ENCODE measurements around the gene UBE2L3.
"Not testable (repeated sequence)": the region's sequence is repeated elsewhere in the genome, so short reads cannot be mapped to it uniquely, and the experiment has no call there.

UBE2L3 gene

DNA sequence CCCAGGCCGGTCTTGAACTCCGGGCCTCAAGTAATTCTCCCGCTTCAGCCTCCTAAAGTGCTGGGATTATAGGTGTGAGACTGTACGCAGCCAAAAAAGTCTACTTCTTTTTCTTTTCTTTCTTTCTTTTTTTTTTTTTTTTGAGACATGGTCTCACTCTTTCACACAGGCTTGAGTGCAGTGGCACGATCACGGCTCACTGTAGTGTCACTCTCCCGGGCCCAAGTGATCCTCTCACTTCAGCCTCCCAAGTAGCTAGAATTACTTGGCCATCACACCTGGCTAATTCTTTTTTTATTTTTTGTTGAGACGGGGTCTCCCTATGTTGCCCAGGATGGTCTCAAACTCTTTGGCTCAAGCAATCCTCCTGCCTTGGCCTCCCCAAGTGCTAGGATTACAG, 3.6 kb upstream of the UBE2L3 start:
- TF ChIP-seq, protein P1, sequence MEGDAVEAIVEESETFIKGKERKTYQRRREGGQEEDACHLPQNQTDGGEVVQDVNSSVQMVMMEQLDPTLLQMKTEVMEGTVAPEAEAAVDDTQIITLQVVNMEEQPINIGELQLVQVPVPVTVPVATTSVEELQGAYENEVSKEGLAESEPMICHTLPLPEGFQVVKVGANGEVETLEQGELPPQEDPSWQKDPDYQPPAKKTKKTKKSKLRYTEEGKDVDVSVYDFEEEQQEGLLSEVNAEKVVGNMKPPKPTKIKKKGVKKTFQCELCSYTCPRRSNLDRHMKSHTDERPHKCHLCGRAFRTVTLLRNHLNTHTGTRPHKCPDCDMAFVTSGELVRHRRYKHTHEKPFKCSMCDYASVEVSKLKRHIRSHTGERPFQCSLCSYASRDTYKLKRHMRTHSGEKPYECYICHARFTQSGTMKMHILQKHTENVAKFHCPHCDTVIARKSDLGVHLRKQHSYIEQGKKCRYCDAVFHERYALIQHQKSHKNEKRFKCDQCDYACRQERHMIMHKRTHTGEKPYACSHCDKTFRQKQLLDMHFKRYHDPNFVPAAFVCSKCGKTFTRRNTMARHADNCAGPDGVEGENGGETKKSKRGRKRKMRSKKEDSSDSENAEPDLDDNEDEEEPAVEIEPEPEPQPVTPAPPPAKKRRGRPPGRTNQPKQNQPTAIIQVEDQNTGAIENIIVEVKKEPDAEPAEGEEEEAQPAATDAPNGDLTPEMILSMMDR (IDR thresholded peaks at IDR 0.05), result no peak
- TF ChIP-seq ZFX (IDR thresholded peaks at IDR 0.05; ENCODE audit: borderline replicate concordance), result no peak
- no peak overlapping the region for H3K27ac ChIP-seq

DNA sequence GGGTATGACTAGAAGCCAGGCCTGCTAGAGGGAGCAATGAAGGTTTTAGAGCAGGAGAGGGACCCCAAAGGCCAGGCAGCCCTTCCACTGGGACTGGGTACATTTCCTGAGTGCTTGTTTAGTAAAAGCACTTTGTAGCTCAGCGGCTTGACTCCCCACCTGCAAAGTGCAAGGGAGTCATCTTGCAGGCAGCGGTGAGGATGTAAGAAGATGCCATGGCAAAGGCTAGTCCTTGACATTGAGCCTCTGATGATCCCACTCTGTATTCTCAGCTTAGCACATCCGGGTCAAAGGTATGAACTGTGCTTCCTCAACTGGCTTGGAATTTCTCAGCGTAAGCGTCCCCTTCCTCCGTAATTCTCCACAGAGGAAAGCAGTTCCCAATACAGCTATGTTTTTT, 3.1 kb upstream of the UBE2L3 start:
- no peak for TF ChIP-seq ZFX (IDR thresholded peaks at IDR 0.05; ENCODE audit: borderline replicate concordance)
- H3K27ac ChIP-seq, result no peak overlapping the region

DNA sequence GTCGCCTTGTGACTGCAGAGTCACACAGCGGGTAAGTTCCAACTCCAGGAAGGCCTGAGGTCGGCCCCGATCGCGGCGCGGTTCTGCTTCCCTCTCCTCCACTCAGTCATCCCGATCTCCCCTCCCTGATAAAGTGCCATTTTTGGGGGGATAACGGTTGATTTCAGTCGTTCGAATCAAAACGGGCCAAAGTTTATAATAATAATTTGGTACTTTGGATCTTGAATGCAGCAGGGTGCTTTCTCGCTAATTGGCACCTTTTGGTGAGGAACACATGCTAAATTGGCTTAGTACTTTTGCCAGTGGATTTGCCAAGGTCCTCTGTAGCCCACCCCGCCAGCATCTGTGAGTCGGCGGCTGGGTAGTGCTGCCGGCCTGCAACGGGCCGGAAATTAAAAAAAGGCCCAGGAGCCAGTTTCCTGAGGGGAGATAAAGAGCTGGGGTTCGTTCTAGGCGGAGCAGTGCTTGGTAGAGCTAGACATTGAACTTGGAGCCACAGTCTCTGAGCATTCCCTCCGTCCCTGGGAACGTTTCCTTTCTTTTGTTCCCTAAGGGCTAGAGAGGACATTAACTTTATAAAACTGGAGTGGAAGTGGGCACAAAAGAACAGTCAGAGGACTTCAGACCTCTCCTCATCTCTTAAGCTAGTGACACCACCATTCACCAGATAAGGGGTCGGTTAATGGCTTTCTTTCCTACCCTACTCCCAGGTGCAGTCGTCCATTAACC, 997 bp downstream of the UBE2L3 start:
- TF ChIP-seq ZFX (IDR thresholded peaks at IDR 0.05; ENCODE audit: borderline replicate concordance), result no peak
- TF ChIP-seq, protein P1 (IDR thresholded peaks at IDR 0.05), result no peak
- peak overlapping the region; percentile 76 for H3K27ac ChIP-seq

DNA sequence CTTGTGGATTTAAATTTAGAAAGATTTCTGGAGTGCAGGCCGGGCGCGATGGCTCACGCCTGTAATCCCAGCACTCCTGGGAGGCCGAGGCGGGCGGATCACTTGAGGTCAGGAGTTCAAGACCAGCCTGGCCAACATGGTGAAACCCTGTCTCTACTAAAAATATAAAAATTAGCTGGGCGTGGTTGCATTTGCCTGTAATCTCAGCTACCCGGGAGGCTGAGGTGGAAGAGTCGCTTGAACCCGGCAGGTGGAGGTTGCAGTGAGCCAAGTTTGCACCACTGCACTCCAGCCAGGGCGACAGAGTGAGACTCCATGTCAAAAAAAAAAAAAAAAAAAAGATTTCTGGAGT, 1.5 kb downstream of the UBE2L3 start:
- not testable (repeated sequence) for H3K27ac ChIP-seq

DNA sequence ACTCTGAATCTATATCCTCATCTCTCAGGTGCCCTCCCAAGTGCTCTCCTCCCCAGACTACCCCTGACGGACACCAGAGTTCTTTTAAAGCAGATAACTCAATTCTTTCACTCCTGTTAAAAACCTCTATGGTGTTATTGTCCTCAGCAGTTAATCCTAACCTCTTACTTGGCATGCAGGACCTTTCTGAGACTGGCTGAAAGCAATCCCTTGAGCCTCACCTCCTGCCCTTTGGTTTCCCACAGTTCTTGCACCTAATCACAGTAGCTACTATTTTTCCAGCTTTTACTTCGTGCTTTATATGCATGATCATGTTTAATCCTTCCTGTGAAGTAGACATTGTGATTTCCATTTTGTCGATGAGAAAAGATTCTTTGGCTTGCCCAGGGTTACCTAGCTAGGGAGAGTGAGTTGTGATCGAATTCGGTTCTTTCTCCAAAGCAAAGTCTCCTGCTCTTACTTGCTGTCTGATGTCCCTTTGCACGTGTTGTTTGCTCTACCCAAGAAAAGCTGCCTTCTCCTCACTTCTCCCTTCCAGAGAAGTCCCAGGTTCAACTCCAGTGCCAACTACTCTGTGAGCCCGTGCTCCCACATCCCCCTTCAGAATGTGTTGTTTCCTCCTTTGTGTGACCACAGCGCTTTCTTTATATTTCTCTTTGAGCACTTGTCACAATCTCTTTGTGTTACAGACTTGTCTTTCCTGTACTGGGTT, 2.1 kb downstream of the UBE2L3 start:
- no peak overlapping the region for H3K27ac ChIP-seq
- TF ChIP-seq ZFX (IDR thresholded peaks at IDR 0.05; ENCODE audit: borderline replicate concordance), result no peak
- TF ChIP-seq, protein P1 (IDR thresholded peaks at IDR 0.05), result no peak

DNA sequence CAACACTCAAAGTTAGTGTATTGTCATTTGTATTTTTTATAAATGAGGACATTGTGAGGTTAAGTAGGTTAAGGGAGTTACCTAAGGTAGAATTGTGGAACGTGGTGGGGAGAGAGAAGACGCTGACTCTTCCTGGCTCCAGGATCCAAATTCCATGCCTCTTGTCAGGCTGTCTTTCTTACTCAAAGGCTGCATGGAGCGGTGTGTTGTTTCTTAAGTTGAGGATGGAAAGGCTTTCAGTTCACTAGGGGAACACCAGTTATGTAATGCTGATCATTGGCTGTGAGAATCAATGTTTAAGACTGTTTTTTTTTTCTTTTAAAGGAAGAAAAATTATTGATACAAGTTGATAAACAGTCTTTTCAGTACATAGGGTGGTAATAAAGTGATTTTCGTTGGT, 2.9 kb downstream of the UBE2L3 start:
- no peak overlapping the region for H3K27ac ChIP-seq
- TF ChIP-seq ZFX (IDR thresholded peaks at IDR 0.05; ENCODE audit: borderline replicate concordance), result no peak
- TF ChIP-seq, protein P1 (IDR thresholded peaks at IDR 0.05), result no peak

DNA sequence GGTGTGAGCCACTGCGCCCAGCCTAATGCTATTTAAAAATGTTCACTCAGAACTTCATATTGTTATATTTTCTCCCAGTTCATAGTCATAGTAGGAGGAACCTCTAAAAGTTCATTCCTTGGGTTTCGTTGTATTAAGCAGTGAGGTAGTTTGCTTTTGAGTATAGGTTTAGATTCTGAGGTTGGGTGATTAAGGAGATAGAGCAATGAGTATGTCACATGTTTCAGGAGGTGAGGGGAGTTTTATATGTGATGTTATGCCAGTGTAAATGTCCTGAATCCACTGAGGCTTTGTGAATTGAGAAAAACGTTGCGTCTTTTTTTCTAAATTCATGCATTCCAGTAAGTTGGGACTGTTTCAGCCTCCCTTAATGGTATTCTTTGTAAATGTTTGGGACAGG, 4.2 kb downstream of the UBE2L3 start:
- TF ChIP-seq, protein P1 (IDR thresholded peaks at IDR 0.05), result no peak
- no peak for TF ChIP-seq ZFX (IDR thresholded peaks at IDR 0.05; ENCODE audit: borderline replicate concordance)
- H3K27ac ChIP-seq, result no peak overlapping the region

DNA sequence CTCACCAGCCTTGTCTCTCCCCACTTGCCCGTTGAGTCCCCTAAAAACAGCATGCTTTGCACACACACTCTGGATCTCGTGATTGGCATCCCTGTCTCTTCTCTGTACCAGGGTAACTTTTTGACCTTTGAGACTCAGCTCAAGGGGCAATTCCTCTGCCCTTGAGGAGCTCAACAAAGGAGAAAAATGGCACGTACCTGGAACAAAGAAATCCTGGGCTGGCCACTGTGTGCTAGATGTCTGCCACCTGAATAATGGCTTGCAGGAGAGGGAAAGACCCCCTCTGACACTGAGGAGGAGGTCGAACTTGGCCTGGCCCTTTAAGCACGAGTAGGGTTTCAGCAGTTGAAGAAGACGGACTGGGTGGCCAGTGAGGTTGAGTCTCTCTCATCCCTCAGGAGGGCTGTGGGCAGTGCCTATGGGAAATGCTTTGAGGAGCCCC, 5.8 kb downstream of the UBE2L3 start:
- TF ChIP-seq ZFX (IDR thresholded peaks at IDR 0.05; ENCODE audit: borderline replicate concordance), result no peak
- TF ChIP-seq, protein P1 (IDR thresholded peaks at IDR 0.05), result no peak
- no peak overlapping the region for H3K27ac ChIP-seq

Data from 22Rv1 (cell line).